ENCODE results near the gene CMTM6. TPM values are rescaled to one million over a fixed set of nuclear protein-coding genes. Genes with fewer than 3 reads are reported as not detected.

Gene CMTM6, protein sequence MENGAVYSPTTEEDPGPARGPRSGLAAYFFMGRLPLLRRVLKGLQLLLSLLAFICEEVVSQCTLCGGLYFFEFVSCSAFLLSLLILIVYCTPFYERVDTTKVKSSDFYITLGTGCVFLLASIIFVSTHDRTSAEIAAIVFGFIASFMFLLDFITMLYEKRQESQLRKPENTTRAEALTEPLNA
- total RNA-seq: 100 to 1,000 TPM in 2 of 4 donors, 10 to 100 TPM in 2; 36.0 to 131 (median 110) TPM

DNA sequence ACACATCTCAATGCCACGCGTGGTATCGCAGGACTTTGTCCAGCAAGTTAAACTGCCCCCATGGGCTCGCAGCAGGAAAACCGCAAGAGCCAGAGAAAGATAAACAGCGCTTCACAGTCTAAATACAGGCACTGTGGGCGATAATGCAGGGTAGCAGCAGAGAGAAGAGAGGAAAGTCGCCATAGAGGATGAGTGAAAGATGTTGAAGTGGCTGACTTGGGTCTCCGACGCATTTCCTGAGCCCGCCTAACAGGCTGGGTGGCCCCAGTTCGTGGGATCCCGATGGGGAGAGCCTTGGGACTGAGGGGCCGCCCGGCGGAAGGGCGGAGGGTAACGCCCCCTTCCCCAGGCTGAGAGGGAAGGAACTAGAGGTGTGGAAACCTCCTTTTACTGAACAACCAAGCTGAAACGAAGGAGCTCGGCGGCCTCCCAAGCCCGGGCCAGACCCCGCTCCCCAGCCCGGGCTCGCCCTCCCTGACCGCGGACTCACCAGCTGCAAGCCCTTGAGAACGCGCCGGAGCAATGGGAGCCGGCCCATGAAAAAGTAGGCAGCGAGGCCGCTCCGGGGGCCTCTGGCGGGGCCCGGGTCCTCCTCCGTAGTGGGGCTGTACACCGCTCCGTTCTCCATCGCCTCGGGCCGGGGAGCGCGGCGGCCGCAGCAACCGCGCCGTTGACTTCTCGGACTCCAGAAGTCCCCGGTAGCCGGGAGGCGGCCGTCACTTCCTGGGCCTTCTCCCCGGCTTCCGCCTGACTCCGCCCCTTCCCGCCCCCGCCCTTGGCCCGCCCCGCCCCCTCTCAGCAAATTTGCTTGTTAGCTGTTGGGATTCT lies at the start of gene CMTM6:
TSS of gene CMTM6 (minus strand) at position 735 of the 828 bp plus-strand sequence. CDS start at position 628, 107 bp downstream.
- peak; percentile 85 to 87 for DNase-seq (ENCODE audit: low spot score in 2 of 2)
- WGBS: 0% methylated on average over 37 of the region's 61 CpGs
- no peaks in the 10 kb centered on the region for H3K36me3 ChIP-seq
- H3K9me3 ChIP-seq: no peaks in the 10 kb centered on the region
- TF ChIP-seq EP300 (IDR thresholded peaks at IDR 0.05) (no peak), POLR2AphosphoS5 (IDR thresholded peaks at IDR 0.05) (peak in 1 of 3 donors; percentile 32), POLR2A (IDR thresholded peaks at IDR 0.05) (peak in 1 of 2 donors; percentile 50)
- peaks cover 9% of the 10 kb centered on the region for H3K4me1 ChIP-seq
- peak within 1 kb of the TSS; percentile 96 for H3K27ac ChIP-seq
- no peaks in the 10 kb centered on the region for H3K27me3 ChIP-seq
- peak within 1 kb of the TSS; percentile 72 for H3K4me3 ChIP-seq

DNA sequence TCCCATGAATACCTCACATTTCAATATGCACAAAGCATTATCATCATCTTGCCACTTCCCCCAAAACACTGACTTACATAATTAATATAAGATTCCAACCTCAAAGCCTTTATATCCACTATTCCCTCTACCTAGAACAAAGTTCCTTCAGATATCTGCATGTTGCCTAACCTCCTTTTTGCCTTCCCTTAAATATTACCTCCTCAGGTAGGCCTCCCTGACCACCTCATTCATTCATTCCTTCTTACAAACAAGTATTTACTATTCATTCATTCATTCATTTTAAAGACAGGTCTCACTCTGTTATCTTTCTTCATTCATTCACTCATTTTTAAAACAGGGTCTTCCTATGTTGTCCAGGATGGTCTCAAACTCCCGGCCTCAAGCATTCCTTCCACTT lies 49.4 kb upstream of the CMTM6 start:
- WGBS: 97% methylated on average over 1 of the region's 1 CpG
- H3K27ac ChIP-seq: no peak overlapping the region
- no peak overlapping the region for H3K4me3 ChIP-seq
- peaks cover 2% of the 10 kb centered on the region for H3K4me1 ChIP-seq
- H3K36me3 ChIP-seq: no peaks in the 10 kb centered on the region
- TF ChIP-seq POLR2A (IDR thresholded peaks at IDR 0.05): no peak
- no peak for DNase-seq (ENCODE audit: low spot score in 2 of 2)
- no peaks in the 10 kb centered on the region for H3K9me3 ChIP-seq
- H3K27me3 ChIP-seq: no peaks in the 10 kb centered on the region

DNA sequence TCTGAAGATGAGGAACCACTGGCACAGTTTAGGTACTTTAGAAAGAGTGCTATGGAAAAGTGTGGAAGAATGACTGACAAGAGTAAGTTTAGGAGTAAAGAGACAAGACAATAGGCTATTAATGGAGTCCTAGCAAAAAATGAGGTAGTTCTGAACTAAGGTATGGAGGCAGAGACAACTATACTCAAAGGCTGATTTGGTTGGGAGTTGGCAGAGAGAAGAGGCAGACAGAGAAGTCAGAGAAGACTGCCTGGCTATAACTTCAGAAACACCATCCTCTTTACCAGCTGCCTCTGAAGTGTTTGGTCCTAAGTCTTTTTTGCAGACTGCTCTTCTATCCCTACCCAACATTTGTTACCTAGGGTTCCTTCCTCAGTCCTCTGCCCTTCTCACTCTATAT lies 48.8 kb upstream of the CMTM6 start:
- TF ChIP-seq EP300 (IDR thresholded peaks at IDR 0.05): no peak
- no peak for TF ChIP-seq POLR2A (IDR thresholded peaks at IDR 0.05)
- TF ChIP-seq, protein P1, sequence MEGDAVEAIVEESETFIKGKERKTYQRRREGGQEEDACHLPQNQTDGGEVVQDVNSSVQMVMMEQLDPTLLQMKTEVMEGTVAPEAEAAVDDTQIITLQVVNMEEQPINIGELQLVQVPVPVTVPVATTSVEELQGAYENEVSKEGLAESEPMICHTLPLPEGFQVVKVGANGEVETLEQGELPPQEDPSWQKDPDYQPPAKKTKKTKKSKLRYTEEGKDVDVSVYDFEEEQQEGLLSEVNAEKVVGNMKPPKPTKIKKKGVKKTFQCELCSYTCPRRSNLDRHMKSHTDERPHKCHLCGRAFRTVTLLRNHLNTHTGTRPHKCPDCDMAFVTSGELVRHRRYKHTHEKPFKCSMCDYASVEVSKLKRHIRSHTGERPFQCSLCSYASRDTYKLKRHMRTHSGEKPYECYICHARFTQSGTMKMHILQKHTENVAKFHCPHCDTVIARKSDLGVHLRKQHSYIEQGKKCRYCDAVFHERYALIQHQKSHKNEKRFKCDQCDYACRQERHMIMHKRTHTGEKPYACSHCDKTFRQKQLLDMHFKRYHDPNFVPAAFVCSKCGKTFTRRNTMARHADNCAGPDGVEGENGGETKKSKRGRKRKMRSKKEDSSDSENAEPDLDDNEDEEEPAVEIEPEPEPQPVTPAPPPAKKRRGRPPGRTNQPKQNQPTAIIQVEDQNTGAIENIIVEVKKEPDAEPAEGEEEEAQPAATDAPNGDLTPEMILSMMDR (IDR thresholded peaks at IDR 0.05): no peak
- no peak for TF ChIP-seq POLR2AphosphoS5 (IDR thresholded peaks at IDR 0.05)
- Histone ChIP-seq H3K4me1 (peaks cover 2% of the 10 kb centered on the region), H3K27ac (no peak overlapping the region)

DNA sequence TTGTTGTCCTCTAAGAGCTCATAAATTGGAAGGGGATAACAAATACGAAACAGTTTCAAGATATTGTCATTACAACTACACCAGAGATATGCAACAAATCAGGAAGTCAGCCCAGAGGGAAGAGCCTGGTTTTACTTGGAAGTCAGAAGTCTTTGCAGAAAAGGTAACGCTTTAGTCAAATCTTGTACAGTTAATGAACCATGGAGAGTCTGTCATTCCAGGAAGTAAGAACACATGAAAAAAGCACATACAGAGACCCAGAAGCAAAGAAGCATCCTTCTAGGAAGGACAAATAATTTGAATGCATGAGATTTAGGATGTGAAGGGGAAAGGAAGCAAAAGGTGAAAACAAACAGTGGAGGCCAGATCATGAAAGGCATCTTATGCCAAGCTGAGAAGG lies 48.4 kb upstream of the CMTM6 start:
- TF ChIP-seq POLR2A (IDR thresholded peaks at IDR 0.05): no peak
- H3K9me3 ChIP-seq: no peaks in the 10 kb centered on the region
- H3K4me3 ChIP-seq: no peak overlapping the region
- WGBS: 89% methylated on average over 2 of the region's 2 CpGs
- peaks cover 2% of the 10 kb centered on the region for H3K4me1 ChIP-seq
- no peak overlapping the region for H3K27ac ChIP-seq
- no peaks in the 10 kb centered on the region for H3K36me3 ChIP-seq
- no peak for DNase-seq (ENCODE audit: low spot score in 2 of 2)
- H3K27me3 ChIP-seq: no peaks in the 10 kb centered on the region

More for the DNA sequence above, 48.8 kb upstream of the CMTM6 start:
- no peaks in the 10 kb centered on the region for H3K9me3 ChIP-seq
- no peaks in the 10 kb centered on the region for H3K36me3 ChIP-seq
- H3K4me3 ChIP-seq: no peak overlapping the region
- DNase-seq (ENCODE audit: low spot score in 2 of 2): no peak
- H3K27me3 ChIP-seq: no peaks in the 10 kb centered on the region

DNA sequence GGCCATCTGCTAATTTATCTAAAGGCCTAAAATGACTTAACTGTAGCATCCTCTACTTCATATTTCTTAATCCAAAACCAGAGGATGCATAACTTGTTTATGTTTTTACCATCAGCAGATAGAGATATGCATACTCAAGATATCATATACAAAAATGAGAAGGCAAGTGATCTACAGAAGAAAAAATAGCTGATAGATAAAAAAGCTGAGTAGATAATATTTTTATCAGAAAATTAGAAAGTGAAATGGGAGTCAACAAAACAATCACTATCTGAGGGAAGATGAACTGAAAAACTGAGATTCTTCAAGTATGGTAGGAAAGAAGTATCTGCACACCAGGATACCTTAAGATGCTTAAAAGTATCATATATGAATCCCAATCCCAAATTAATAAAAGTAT lies 42.7 kb upstream of the CMTM6 start:
- TF ChIP-seq EP300 (IDR thresholded peaks at IDR 0.05) (no peak), POLR2AphosphoS5 (IDR thresholded peaks at IDR 0.05) (no peak), POLR2A (IDR thresholded peaks at IDR 0.05) (no peak)
- TF ChIP-seq, protein P1 (IDR thresholded peaks at IDR 0.05): no peak

DNA sequence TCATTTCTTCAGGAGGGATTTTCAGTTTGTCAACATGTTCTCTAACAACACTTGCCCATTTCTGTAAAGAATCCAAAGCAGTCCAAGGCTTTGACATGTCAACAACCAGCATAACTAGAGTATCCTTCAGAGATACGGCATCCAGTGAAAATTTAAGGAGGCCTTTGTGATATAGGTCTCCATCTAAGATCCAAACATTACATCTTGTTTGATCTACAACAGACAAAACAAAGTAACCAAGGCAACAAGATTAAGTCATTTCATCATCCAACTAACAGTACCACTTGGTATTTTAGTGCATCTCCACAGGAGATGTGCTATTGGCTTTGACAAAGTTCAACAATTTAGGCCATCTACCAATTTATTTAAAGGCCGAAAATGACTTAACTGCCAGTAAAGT lies 42.2 kb upstream of the CMTM6 start:
- H3K27ac ChIP-seq: no peak overlapping the region
- WGBS: 82% methylated on average over 2 of the region's 2 CpGs

More for the DNA sequence above, 42.7 kb upstream of the CMTM6 start:
- H3K4me1 ChIP-seq: no peaks in the 10 kb centered on the region
- no peak overlapping the region for H3K4me3 ChIP-seq
- no peaks in the 10 kb centered on the region for H3K27me3 ChIP-seq
- no peaks in the 10 kb centered on the region for H3K9me3 ChIP-seq
- DNase-seq (ENCODE audit: low spot score in 2 of 2): no peak
- peaks cover 6% of the 10 kb centered on the region for H3K36me3 ChIP-seq
- H3K27ac ChIP-seq: no peak overlapping the region

More for the DNA sequence above, 42.2 kb upstream of the CMTM6 start:
- Histone ChIP-seq H3K4me3 (no peak overlapping the region), H3K9me3 (no peaks in the 10 kb centered on the region), H3K27me3 (no peaks in the 10 kb centered on the region), H3K4me1 (no peaks in the 10 kb centered on the region), H3K36me3 (peaks cover 10% of the 10 kb centered on the region)
- DNase-seq (ENCODE audit: low spot score in 2 of 2): no peak
- TF ChIP-seq EP300 (IDR thresholded peaks at IDR 0.05): no peak
- TF ChIP-seq POLR2AphosphoS5 (IDR thresholded peaks at IDR 0.05): no peak
- TF ChIP-seq POLR2A (IDR thresholded peaks at IDR 0.05): no peak
- TF ChIP-seq, protein P1 (IDR thresholded peaks at IDR 0.05): no peak
